Measurements from ENCODE around the gene RASGRP2.

RASGRP2 gene

DNA sequence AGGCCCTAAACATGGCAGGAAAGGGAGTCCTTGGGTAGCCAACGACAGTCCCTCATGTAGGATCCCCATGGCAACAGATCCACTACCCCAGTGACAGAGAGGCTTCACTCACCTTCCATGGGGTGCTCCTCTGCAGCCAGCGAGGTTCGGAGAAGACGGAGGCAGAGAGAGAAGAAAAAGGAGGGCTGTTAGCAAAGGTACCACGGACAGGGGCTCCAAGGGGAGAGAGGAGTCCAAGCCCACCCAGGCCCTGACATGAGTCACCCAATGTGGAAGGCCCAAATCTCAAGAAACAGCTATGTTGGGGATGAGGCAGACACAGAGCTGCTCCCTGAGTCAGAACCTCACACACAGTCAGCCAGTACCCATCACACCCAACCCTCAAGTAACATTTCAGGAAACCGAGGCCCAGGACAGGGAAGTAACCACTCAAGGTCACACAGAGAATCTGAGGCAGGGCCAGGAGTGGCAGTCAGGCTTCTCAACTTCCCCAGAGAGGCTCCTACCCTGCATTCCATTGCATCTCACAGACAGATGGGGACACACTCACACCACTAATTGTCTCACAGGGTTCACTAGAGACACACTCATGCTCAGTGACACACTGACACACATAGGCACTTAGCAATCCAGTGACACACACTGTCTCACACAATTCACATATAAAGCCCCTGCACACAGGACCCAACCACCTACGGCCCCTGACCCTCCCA lies 46.1 kb downstream of the RASGRP2 start:
- H3K4me3 ChIP-seq (ENCODE audit: low read depth, low read length) = no peak overlapping the region
- H3K27me3 ChIP-seq (ENCODE audit: control insufficient read depth, insufficient read depth, low read length) = 0 out of 2 replicates have a peak, but pooled peaks cover 6% of the 10 kb centered on the region

GRCh38 chr11:64696045-64696444 lies 47.9 kb downstream of the RASGRP2 start:
- H3K36me3 ChIP-seq (ENCODE audit: control insufficient read depth, insufficient read depth, low read length) = no peaks in the 10 kb centered on the region
- H3K9ac ChIP-seq (ENCODE audit: low read depth, low read length) = no peak overlapping the region
- peaks cover 4% of the 10 kb centered on the region for H3K4me1 ChIP-seq (ENCODE audit: control insufficient read depth, insufficient read depth, low read length)
- 0 out of 2 replicates have a peak, but pooled peaks cover 9% of the 10 kb centered on the region for H3K27me3 ChIP-seq (ENCODE audit: control insufficient read depth, insufficient read depth, low read length)
- no peaks in the 10 kb centered on the region for H3K9me3 ChIP-seq (ENCODE audit: control insufficient read depth, insufficient read depth, low read length)
- no peak overlapping the region for H3K4me3 ChIP-seq (ENCODE audit: low read depth, low read length)
- H3K27ac ChIP-seq (ENCODE audit: low read depth, low read length) = no peak overlapping the region

More for the DNA sequence above, 46.1 kb downstream of the RASGRP2 start:
- Histone ChIP-seq H3K36me3 (ENCODE audit: control insufficient read depth, insufficient read depth, low read length) (no peaks in the 10 kb centered on the region), H3K9me3 (ENCODE audit: control insufficient read depth, insufficient read depth, low read length) (no peaks in the 10 kb centered on the region), H3K4me1 (ENCODE audit: control insufficient read depth, insufficient read depth, low read length) (peaks cover 1% of the 10 kb centered on the region; the same call in 1 of the 2 replicates), H3K27ac (ENCODE audit: low read depth, low read length) (no peak overlapping the region), H3K9ac (ENCODE audit: low read depth, low read length) (no peak overlapping the region)

- 0 out of 2 replicates have a peak, but pooled peaks cover 9% of the 10 kb centered on the region for H3K27me3 ChIP-seq (ENCODE audit: control insufficient read depth, insufficient read depth, low read length)
- no peaks in the 10 kb centered on the region for H3K9me3 ChIP-seq (ENCODE audit: control insufficient read depth, insufficient read depth, low read length)
- H3K4me1 ChIP-seq (ENCODE audit: control insufficient read depth, insufficient read depth, low read length) = peaks cover 4% of the 10 kb centered on the region
- no peak overlapping the region for H3K27ac ChIP-seq (ENCODE audit: low read depth, low read length)
- no peaks in the 10 kb centered on the region for H3K36me3 ChIP-seq (ENCODE audit: control insufficient read depth, insufficient read depth, low read length)
- no peak overlapping the region for H3K4me3 ChIP-seq (ENCODE audit: low read depth, low read length)
- H3K9ac ChIP-seq (ENCODE audit: low read depth, low read length) = no peak overlapping the region
These were observed 48.4 kb downstream of the RASGRP2 start for GRCh38 chr11:64695548-64695947.

- H3K4me3 ChIP-seq (ENCODE audit: low read depth, low read length) = no peak overlapping the region
- H3K27ac ChIP-seq (ENCODE audit: low read depth, low read length) = no peak overlapping the region
- H3K9ac ChIP-seq (ENCODE audit: low read depth, low read length) = no peak overlapping the region
- no peaks in the 10 kb centered on the region for H3K36me3 ChIP-seq (ENCODE audit: control insufficient read depth, insufficient read depth, low read length)
- H3K4me1 ChIP-seq (ENCODE audit: control insufficient read depth, insufficient read depth, low read length) = peaks cover 4% of the 10 kb centered on the region
- H3K9me3 ChIP-seq (ENCODE audit: control insufficient read depth, insufficient read depth, low read length) = no peaks in the 10 kb centered on the region
- H3K27me3 ChIP-seq (ENCODE audit: control insufficient read depth, insufficient read depth, low read length) = 0 out of 2 replicates have a peak, but pooled peaks cover 9% of the 10 kb centered on the region
These were observed 49.0 kb downstream of the RASGRP2 start for GRCh38 chr11:64694821-64695365.

GRCh38 chr11:64694026-64694755 lies 49.8 kb downstream of the RASGRP2 start:
- Histone ChIP-seq H3K4me3 (ENCODE audit: low read depth, low read length) (no peak overlapping the region), H3K9me3 (ENCODE audit: control insufficient read depth, insufficient read depth, low read length) (no peaks in the 10 kb centered on the region), H3K27ac (ENCODE audit: low read depth, low read length) (no peak overlapping the region), H3K4me1 (ENCODE audit: control insufficient read depth, insufficient read depth, low read length) (peaks cover 4% of the 10 kb centered on the region), H3K36me3 (ENCODE audit: control insufficient read depth, insufficient read depth, low read length) (no peaks in the 10 kb centered on the region), H3K9ac (ENCODE audit: low read depth, low read length) (no peak overlapping the region), H3K27me3 (ENCODE audit: control insufficient read depth, insufficient read depth, low read length) (0 out of 2 replicates have a peak, but pooled peaks cover 9% of the 10 kb centered on the region)

GRCh38 chr11:64692764-64693331 lies 51.1 kb downstream of the RASGRP2 start:
- Histone ChIP-seq H3K9me3 (ENCODE audit: control insufficient read depth, insufficient read depth, low read length) (no peaks in the 10 kb centered on the region), H3K36me3 (ENCODE audit: control insufficient read depth, insufficient read depth, low read length) (no peaks in the 10 kb centered on the region), H3K27ac (ENCODE audit: low read depth, low read length) (no peak overlapping the region), H3K4me1 (ENCODE audit: control insufficient read depth, insufficient read depth, low read length) (peaks cover 4% of the 10 kb centered on the region), H3K4me3 (ENCODE audit: low read depth, low read length) (no peak overlapping the region), H3K9ac (ENCODE audit: low read depth, low read length) (no peak overlapping the region), H3K27me3 (ENCODE audit: control insufficient read depth, insufficient read depth, low read length) (0 out of 2 replicates have a peak, but pooled peaks cover 9% of the 10 kb centered on the region)

DNA sequence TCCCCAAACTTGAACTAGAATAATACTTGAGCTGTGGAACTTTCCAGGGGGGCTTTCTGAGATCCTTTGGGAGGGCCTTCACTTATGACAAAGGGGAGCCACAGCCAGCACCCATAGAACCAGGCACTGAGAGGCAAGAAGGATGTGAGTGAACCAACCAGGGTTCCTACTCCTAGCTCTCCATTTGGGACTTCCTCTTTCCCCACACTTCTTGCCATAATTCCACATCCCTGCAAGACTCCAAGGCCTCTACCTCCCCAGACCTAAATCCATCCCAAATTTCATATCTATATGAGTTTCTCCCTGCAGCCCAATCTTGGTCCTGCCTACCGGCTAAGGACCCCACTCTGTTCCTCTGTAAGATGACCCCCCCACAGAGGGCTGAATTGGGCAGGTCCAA lies 52.4 kb downstream of the RASGRP2 start:
- H3K27me3 ChIP-seq (ENCODE audit: control insufficient read depth, insufficient read depth, low read length) = 0 out of 2 replicates have a peak, but pooled peaks cover 9% of the 10 kb centered on the region

DNA sequence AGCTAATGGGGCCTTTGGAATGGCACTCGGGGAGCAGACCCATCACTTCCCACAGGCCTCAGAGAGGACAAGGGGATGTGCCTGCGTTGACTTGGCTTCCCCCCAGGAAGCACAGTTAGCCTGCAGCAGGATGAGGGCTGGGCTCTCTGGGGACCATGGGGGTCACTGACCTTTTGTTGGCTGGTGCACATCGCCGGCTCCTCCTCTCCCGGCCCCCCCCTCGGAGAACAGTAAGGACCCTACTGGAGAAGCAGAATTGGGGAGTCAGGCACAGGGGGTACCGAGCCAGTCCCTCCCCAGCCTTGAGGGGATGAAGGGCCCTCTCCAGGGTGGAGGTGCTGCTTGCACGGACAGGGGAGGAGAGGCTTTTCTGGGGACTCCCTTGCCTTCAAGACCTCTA lies 53.7 kb downstream of the RASGRP2 start:
- Histone ChIP-seq H3K27me3 (ENCODE audit: control insufficient read depth, insufficient read depth, low read length) (0 out of 2 replicates have a peak, but pooled peaks cover 9% of the 10 kb centered on the region), H3K4me3 (ENCODE audit: low read depth, low read length) (no peak overlapping the region), H3K27ac (ENCODE audit: low read depth, low read length) (no peak overlapping the region), H3K4me1 (ENCODE audit: control insufficient read depth, insufficient read depth, low read length) (peaks cover 4% of the 10 kb centered on the region), H3K9ac (ENCODE audit: low read depth, low read length) (no peak overlapping the region), H3K9me3 (ENCODE audit: control insufficient read depth, insufficient read depth, low read length) (no peaks in the 10 kb centered on the region), H3K36me3 (ENCODE audit: control insufficient read depth, insufficient read depth, low read length) (no peaks in the 10 kb centered on the region)

More for the DNA sequence above, 52.4 kb downstream of the RASGRP2 start:
- Histone ChIP-seq H3K4me1 (ENCODE audit: control insufficient read depth, insufficient read depth, low read length) (peaks cover 4% of the 10 kb centered on the region), H3K27ac (ENCODE audit: low read depth, low read length) (no peak overlapping the region), H3K9ac (ENCODE audit: low read depth, low read length) (no peak overlapping the region), H3K36me3 (ENCODE audit: control insufficient read depth, insufficient read depth, low read length) (no peaks in the 10 kb centered on the region), H3K9me3 (ENCODE audit: control insufficient read depth, insufficient read depth, low read length) (no peaks in the 10 kb centered on the region), H3K4me3 (ENCODE audit: low read depth, low read length) (no peak overlapping the region)

DNA sequence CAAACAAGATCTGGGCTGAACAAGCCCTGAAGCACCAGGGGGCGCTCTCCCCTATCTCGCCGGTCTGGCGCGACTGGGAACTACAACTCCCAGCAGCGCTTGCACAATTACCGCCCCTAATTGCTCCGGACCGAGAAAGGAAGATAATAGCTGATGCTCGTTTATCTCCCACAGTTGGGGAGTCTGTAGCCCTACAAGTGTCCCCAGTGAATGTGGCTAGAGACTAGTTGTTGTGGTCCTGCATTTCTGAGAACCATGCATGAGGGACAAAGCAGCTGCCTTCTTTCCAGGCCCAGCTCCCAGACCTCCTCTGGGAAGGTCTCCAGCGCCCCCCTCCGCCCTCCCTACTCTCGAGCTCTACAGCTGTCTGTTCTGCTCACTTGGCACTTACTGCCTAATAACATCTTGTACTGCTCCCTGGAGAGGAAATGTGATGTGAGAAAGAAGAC lies 55.4 kb downstream of the RASGRP2 start:
- H3K4me3 ChIP-seq (ENCODE audit: low read depth, low read length) = peak overlapping the region; percentile 81
- H3K4me1 ChIP-seq (ENCODE audit: control insufficient read depth, insufficient read depth, low read length) = peaks cover 4% of the 10 kb centered on the region
- H3K27ac ChIP-seq (ENCODE audit: low read depth, low read length) = no peak overlapping the region
- H3K9ac ChIP-seq (ENCODE audit: low read depth, low read length) = no peak overlapping the region
- H3K36me3 ChIP-seq (ENCODE audit: control insufficient read depth, insufficient read depth, low read length) = no peaks in the 10 kb centered on the region
- H3K27me3 ChIP-seq (ENCODE audit: control insufficient read depth, insufficient read depth, low read length) = 0 out of 2 replicates have a peak, but pooled peaks cover 6% of the 10 kb centered on the region
- no peaks in the 10 kb centered on the region for H3K9me3 ChIP-seq (ENCODE audit: control insufficient read depth, insufficient read depth, low read length)

DNA sequence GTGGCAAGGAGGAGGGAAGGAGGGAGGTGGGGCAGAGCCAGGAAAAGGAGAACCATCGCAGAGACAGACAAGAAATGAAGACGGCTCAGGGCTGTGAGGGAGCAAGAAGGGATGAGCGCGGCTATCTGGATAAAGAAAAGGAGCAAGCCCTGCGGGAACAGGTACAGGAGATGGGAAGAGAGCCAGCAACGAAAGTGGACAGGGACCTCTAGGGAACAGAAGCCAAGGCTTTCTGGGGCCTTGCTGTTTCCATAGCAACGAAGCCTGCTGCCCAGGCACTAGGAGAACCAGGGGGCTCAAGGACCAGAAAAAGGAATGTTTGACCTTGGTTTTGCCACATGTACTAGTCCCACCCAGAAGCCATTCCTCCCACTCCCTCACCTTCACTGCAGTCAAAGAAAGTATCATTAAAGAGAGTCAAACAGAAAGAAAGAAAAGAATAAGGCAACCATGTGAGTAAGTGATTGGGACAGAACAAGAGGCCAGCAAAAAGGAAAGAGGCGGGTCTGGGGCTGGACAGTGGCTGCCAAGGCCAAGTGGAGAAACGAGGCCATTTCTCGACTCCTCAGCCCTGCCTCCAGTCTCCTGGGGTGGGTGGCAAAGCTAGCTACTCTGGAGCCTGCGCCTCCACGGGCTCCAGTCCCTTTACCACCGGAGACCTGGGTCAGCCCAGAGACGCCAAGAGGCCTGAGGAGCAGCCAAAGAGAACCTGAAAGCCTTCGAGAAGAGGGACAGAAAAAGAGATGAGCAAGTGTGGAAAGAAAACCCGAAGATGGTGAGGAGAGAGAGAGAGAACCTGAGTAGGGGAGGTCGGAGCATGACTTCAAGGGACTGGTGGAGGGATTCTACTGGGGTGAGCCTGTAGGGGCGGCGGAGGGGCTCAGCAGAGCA lies 56.1 kb downstream of the RASGRP2 start:
- H3K36me3 ChIP-seq (ENCODE audit: control insufficient read depth, insufficient read depth, low read length) = no peaks in the 10 kb centered on the region
- H3K27me3 ChIP-seq (ENCODE audit: control insufficient read depth, insufficient read depth, low read length) = 0 out of 2 replicates have a peak, but pooled peaks cover 3% of the 10 kb centered on the region
- H3K4me1 ChIP-seq (ENCODE audit: control insufficient read depth, insufficient read depth, low read length) = peaks cover 3% of the 10 kb centered on the region
- H3K9ac ChIP-seq (ENCODE audit: low read depth, low read length) = no peak overlapping the region
- no peak overlapping the region; the same call in 1 of the 2 replicates for H3K4me3 ChIP-seq (ENCODE audit: low read depth, low read length)
- H3K9me3 ChIP-seq (ENCODE audit: control insufficient read depth, insufficient read depth, low read length) = no peaks in the 10 kb centered on the region
- no peak overlapping the region for H3K27ac ChIP-seq (ENCODE audit: low read depth, low read length)

Data from HUES48 (cell line).